NCI-H1105 (cell line): ENCODE data around the gene RPGRIP1.
"Not testable (repeated sequence)": the region's sequence is repeated elsewhere in the genome, so short reads cannot be mapped to it uniquely, and the experiment has no call there.

Source experiments
- DNase-seq: peaks from one replicate; lab custom pipeline; 2025; lab: John Stamatoyannopoulos, UW

Gene RPGRIP1

GRCh38 chr14:21279783-21280182, at the start of gene RPGRIP1:
TSS of gene RPGRIP1 (plus strand) at chr14:21280083. CDS start at chr14:21287977, 7,894 bp downstream.
- no peak for DNase-seq

DNA sequence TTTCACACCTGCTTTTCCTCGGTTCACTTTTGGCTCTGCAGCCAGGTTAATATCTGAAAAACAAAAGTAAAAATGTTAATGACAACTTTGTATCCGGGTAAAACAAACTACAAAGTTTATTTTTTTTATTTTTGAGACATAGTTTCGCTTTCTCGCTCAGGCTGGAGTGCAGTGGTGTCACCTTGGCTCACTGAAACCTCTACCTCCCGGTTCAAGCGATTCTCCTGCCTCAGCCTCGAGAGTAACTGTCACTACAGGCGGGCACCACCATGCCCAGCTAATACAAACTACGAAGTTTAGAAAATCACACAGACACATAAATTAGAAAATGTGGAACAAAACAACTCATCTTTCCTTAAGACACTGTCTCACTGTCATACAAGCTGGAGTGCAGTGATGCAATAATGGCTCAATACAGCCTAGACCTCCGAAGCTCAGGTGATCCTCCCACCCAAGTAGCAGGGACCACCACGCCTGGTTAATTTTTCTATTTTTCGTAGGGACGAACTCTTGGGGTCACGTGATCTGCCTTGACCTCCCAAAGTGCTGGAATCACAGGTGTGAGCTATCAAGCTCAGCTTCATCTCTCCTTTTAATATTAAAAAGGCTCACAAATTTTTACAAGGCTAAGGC, 48.7 kb upstream of the RPGRIP1 start:
- DNase-seq, result no peak

DNA sequence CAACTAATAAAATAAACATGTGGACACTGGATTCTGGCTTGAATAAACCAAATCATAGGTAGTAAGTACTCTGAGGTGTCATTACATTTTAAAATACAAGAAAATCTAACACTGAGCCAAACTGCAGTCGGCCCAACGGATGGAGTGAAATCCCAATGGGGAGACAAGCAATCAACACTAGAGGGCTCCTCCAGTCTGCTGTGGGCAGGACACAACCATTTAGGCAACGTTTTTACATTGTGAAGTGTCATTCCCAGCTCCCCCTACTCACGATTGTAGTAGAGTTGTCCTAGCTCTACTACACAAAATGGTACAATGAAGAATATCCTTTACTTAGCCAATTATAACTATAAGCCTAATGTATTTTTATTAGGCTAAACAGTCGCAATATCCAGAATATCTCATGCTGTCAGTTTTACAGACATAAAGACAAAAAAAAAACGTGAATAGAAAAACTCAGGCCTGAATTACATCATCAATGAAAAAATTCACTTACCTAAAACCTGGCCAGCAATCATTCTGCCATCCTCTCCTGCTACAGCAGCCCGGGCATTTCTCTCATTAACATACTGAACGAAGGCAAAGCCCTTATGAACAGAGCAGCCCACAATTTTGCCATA, 46.3 kb upstream of the RPGRIP1 start:
- no peak for DNase-seq

GRCh38 chr14:21234112-21234511, 45.8 kb upstream of the RPGRIP1 start:
- no peak for DNase-seq

DNA sequence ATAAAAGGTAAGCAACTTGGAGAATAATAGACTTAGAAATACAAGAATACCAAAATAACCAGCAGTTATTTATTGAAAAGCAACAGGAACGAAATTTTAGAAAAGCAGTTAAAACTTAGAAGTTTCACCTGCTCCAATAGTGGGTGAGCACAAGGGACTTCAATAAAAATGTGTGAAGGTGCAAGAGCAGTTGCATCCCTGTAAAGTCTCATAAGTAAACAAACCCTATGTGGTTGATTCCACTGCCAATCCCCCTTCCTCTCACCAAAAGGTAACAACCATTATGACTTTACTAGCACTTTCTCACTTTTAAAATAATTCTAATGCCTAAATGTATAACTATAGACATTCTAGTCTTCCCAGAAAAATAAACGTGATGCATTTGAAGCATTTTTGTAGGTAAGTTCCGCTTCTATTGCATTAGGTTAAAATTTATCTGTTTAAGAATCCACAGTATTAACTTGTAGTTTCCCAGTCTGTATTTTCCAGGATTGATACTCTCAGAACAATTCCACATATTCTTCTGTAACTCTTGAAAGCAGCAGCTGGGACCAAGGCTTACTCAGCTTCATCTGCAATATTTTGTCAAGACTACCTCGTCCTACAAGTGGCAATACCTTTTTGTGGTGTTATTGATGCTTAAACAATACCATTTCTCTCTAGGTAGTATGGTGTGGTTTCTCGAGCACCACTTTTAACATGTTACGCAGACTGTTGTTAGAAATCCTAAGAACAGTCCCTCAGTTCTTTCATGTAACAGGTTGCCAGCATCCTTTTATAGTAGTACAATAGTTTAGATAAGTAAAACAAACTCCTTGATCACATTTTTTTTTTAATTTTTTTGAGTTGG, 42.7 kb upstream of the RPGRIP1 start:
- no peak for DNase-seq

DNA sequence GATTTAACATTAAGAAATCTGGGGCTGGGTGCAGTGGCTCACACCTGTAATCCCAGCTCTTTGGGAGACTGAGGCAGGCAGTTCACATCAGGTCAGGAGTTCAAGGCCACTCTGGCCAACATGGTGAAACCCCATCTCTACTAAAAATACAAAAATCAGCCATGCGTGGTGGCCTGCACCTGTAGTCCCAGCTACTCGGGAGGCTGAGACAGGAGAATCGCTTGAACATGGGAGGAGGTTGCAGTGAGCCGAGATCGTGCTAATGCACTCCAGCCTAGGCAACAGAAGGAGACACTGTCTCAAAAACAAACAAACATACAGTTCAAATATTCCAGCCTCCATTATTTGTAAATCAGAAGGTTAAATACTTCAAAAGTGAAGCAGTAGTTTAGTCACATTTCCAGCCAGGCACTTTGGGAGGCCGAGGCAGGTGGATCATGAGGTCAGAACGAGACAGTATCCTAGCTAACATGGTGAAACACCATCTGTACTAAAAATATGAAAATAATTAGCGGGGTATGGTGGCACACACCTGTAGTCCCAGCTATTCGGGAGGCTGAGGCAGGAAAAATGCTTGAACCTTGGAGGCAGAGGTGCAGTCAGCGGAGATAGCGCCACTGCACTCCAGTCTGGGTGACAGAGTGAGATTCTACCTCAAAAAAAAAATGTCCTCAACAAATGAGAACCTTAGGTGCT, 40.9 kb upstream of the RPGRIP1 start:
- no peak for DNase-seq

DNA sequence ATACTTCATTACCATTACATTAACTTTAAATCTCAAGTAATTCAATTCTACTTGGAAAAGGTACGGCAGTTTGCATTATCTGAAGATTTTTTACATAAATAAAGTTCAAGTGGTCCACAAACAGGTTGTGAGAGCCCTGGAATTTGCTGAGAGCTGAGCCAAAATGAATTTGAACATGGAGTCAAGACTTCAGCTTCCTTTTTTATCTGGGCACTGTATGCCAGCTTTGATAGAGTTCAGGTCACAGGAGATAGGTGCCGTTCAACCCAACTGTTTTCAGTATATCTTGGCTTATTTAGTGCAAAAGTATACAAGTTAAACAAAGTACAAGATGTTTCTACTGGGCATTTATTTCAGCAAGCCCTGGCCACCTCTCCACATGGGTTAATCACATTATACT, 39.5 kb upstream of the RPGRIP1 start:
- DNase-seq, result no peak

- no peak for DNase-seq
Measured at GRCh38 chr14:21241218-21241819, 38.6 kb upstream of the RPGRIP1 start.

- DNase-seq, result no peak
Measured at GRCh38 chr14:21244544-21244943, 35.3 kb upstream of the RPGRIP1 start.

- no peak for DNase-seq
Measured at GRCh38 chr14:21245813-21246212, 34.1 kb upstream of the RPGRIP1 start.

DNA sequence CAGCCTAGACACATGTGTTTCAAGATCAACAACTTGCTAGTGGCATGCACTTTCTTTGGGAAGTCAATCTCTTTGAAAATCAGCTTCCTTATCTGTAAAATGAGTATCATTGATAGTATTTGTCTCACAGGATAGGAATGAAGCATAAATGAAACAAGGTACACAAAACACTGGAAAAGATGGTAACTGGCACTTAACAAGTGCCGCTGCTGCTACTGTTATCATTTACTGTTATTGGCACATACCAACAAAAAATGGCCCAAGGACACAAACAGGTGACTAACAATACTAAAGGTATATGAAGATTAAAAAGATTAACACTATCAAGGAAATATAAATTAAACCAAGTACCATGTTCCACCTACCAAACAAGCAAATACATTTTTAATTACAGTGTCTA, 31.5 kb upstream of the RPGRIP1 start:
- DNase-seq, result no peak

GRCh38 chr14:21248739-21249411, 31.0 kb upstream of the RPGRIP1 start:
- DNase-seq, result no peak

DNA sequence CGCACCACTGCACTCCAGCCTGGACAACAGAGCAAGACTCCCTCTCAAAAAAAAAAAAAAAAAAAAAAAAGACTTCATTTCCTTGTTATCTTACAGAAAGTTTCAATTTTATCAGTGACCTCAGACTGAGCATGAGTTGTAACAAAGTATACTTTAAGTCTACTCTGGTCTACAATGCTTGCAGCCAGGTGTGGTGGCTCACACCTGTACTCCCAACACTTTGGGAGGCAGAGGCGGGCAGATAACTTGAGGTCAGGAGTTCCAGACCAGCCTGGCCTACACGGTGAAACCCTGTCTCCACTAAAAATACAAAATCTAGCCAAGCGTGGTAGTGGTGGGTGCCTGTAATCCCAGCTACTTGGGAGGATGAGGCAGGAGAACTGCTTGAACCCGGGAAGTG, 28.7 kb upstream of the RPGRIP1 start:
- DNase-seq, result no peak

GRCh38 chr14:21252149-21252548, 27.7 kb upstream of the RPGRIP1 start:
- DNase-seq, result no peak

- DNase-seq, result no peak
Measured at GRCh38 chr14:21255385-21256101, 24.3 kb upstream of the RPGRIP1 start.

DNA sequence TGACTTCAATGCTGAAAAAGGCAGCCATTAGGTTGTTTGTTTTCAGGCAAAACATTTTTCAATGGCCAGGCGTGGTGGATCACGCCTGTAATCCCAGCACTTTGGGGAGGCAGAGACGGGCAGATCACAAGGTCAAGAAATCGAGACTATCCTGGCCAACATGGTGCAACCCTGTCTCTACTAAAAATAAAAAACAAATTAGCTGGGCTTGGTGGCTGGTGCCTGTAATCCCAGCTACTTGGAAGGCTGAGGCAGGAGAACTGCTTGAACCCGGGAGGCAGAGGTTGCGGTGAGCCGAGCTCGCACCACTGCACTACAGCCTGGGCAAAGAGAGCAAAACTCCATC, 23.8 kb upstream of the RPGRIP1 start:
- not testable (repeated sequence) for DNase-seq

GRCh38 chr14:21256539-21257393, 23.1 kb upstream of the RPGRIP1 start:
- DNase-seq, result no peak

DNA sequence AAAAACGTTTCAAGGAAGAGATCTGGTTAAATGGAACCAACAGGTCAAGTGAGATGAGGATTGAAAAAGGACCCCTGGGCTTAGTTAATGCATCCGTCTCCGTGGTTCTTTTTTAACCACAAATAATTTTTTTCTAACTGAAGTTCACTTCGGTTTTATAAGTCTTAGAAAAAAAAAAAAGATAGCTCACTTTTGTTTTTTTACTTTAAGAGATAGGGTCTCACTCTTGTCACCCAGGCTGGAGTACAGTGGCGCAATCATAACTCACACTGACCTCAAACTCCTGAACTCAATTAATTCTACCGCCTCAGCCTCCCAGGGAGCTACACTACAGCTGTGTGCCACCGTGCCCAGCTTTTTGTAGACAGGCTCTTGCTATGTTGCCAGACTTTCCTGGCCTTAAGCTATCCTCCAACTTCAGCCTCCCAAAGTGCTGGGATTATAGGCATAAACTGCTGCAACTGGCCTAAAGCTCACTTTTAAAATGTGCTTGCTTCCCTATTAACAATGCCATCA, 22.4 kb upstream of the RPGRIP1 start:
- DNase-seq, result no peak

GRCh38 chr14:21258005-21258888, 21.6 kb upstream of the RPGRIP1 start:
- DNase-seq, result no peak
